Activated naive CD4-positive, alpha-beta T cell (primary cell): ENCODE data around the gene CREB3L1.

Experiments used
- DNase-seq, 4 experiments: peaks; one replicate each; lab custom pipeline; 2025; lab: John Stamatoyannopoulos, UW

CREB3L1 gene

DNA sequence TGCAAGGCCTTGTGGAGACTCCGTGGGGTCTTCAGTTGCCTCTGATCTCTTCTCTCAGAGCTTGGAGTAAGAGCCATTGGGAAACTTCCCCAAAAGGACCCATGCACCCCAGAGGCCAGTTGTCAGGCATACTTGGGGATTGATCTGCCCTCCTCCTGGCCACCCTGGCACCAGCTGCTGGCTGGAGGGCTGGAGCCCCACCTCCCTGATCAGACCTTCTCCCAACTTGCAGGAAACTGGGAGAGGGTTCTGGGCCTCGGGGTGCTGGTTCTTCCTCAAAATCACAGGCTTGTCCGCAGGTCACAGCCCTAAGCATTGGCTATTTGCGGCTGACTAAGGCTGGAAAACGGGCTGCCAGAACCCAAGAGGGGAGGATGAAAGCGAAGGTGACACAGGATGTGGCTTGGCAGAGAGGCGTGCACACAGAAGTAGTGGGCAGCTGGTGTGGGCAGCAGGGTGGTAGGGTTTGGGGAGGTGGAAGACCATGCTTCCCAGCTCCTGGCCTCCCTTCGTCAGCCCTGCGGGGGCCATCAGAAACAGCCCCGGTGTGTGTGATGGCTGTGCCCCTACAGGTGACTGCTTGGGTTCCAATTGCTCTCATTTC, 68.5 kb downstream of the CREB3L1 start:
- DNase-seq: no peak

DNA sequence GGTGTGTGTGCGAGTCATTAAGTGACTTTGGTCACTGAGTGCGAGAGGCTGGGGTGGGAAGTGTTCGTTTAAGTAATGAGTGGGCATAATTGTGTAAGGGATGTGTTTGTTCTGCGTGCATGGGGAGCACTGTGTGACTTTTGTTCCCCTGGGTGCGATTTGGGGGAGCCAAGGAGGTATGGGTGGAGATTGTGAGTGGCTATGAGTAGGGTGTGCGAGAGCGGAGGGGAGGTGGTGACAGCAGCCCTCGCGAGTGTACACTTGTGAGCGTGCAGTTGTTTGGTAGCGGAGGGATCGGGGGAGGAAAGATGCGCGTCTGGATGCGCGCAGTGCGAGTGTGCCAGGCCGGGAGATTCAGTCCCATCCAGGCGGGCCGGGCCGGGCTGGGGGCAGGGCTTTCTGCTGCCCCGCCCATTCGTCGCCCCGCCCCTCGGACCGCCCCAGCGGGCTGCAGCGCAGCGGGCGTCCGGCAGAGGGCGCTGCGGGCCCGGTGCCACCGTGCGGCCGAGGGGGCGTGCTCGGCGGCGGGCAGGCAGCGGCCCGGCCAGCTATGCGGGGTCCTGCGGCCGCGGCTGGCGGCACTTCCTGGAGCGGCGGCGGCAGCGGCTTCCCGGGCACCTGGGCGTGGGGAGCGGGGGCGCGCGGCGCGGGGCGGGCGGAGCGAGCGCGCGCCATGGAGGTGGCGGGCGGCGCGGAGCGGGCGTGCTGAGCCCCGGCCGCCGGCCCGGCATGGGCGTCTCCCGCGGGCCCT, 69.6 kb downstream of the CREB3L1 start, which contains the start of gene DGKZ:
DGKZ (plus strand) TSS at position 578 of the 751 bp plus-strand sequence. CDS start 197 bp downstream, outside the sequence.
- peak; percentile 69 to 90 (median 76) for DNase-seq

DNA sequence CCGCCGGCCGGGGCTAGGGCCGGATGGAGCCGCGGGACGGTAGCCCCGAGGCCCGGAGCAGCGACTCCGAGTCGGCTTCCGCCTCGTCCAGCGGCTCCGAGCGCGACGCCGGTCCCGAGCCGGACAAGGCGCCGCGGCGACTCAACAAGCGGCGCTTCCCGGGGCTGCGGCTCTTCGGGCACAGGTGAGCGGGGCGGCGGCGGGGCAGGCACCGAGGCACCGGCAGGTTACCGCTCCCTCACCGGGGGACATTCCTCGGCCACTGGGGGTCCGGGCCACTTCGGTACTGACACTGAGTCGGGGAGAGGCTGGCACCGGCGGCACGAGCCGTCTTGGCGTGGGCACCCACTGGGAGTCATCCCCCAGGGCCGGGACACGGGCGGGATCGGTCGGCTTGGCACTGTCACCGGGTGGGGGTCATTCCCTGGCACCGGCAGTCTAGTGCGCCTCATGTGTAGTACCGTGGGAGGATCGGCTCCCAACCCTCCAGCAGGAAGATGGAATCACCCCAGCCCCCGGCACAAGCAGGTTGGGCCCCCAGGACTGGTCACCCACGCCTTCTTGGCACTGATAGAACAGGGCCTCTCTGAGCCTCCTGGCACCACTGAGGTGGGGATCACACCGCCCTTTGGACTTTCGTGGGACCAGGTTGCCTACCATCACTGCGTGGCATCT, 70.3 kb downstream of the CREB3L1 start:
- peak in 1 of 4 experiments; percentile 26 for DNase-seq

DNA sequence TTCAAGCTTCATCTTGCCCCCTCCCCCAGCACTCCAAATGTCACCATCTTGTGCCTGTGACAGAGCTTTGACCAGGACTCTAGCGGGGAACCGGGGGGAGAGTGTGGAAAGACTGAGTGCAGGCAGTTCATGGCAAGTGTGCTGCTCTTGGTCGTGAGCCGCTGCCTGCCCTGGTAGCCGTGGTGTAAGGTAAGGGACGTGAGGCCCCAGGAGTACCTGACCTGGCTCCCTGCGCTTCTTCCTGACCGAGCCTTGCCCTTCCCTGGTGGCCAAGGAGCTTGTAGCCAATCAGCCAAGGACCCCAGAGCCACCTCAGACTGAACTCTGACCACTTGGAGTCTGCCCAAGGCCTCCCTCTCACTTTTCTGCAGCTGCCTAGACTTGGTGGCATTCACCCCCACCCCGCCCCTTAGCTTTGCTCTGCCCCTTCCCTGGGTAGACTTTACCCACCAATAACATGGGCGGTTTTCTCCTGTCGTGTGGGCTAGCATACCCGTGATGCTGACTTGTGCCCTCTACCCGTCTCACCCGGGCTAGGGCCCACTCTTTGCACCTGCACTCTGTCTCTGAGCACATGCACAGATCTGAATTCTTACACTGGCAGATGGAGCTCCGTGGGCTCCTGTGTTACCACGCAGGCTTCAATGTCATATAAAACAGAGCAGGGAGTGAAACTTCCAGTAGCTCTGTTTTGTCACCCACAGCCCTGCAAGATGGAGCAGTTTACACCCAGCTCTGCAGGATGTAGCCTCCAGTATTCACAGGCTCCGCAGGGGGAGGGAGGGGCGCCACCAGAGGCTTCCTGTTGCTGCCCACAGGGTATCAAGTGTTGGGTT, 71.3 kb downstream of the CREB3L1 start:
- DNase-seq: peak in 2 of 4 experiments; percentile 40 to 63

DNA sequence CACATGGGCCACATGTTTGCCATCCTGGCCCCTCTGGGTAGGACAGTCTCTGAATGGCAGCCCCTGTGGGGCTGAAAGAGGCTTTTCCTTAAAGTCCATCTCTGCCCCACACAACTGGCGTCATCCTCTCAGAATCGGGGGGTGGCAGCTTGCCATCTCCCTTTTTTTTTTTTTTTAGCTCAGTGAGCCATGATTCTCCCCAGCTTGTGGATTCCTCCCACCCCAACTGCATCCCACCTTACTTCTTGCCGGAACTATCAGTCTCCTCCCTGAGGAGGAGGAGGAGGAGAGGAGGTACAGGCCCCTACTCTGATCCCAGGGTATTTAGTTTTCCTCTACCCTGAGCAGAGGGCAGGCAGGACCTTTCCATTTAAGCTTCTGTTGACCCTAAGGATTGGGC, 73.2 kb downstream of the CREB3L1 start:
- DNase-seq: no peak

DNA sequence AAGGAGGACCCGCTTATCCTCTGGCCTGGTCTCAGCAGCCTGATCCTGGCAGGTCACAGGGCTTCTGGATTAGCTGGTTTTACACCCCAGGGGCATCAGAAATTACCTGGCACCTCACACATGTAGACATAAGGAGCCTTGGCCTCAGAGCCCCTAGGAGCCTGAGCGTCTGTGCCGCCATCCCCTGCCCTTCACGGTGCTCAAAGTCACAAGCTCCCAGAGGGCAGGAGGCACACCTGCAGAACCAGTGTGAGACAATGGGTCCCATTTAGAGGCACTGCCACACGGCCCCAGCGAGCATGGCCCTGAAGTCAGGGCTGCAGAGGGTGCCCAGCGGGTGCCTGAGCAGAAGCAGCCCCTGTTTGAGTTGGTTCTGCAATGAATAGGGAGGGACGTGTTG, 73.7 kb downstream of the CREB3L1 start:
- no peak for DNase-seq

DNA sequence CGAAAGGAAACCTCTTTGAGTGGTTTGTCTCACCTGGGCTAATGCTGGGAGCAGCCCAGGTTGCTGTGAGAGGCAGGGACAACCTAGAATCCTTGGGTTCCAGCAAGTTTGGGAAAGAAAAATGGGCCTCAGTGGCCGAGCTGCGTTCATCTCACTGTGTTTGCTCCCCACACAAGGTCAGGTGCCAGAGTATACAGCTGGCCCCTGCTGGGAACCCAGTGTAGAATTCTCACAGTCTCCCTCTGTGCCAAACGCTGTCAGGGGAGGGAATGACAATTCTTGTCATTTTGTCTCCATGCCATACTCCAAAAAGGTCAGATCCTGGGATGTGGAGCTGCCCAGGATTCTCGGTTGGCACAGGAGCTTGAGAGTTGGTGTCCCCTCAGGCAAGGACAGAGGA, 74.1 kb downstream of the CREB3L1 start:
- DNase-seq: no peak

DNA sequence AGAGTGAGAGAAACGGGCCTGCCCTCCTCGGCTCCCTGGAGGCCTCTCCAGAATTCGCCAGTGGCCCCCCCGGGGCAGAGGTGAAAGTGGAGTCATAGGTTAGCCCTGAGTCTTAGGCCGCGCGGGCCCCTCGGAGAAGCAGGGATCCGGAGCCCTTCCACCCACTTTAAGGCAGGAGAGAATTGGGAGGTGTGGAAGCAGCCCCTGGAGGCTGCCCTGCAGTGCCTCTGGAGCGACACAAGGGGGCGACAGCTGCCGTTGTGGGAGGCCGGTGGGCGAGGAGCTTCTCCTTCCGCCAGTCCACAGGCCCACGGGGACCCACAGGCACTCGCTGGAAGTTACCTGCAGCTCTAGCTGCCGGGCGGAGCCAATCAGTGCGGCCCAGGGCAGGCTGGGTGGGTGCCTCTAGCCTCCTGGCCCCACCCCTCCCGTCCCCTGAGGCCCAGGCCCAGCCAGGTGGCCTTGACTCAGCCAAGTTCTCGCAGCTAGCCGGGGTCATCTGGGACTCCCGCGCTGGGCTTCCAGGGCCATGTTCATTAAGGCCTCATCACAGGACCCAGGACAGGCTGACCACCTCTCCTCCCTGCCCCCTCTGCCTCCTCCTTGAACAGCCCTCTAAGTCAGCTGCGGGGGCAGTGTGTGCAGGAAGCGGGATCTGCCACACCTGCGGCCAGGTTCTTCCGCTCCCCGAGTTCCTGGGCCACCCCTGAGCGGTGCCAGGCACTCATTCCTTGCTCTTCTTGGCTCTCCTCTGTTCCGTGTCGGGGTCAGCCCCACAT, 74.8 kb downstream of the CREB3L1 start:
- DNase-seq: peak; percentile 47 to 69 (median 53)

DNA sequence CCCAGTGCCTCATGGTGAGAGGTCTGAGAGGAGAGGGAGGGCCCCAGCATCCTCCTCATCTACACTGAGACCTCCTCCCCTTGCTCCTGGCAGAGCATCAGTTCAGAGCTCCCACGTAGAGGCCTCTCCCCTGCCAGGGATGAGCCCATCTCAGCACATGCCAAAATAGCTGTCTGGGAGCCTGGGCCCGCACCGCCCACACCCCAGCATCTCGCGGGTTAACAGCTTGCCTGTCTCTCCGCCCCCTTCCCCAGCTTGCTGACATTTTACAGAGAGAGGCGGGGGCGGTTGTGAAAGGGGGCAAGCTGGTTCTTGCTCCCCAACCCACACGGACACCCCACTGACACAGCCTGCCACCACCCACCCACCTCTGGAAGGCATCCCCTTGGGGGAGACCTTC, 76.2 kb downstream of the CREB3L1 start:
- DNase-seq: peak in 2 of 4 experiments; percentile 12

DNA sequence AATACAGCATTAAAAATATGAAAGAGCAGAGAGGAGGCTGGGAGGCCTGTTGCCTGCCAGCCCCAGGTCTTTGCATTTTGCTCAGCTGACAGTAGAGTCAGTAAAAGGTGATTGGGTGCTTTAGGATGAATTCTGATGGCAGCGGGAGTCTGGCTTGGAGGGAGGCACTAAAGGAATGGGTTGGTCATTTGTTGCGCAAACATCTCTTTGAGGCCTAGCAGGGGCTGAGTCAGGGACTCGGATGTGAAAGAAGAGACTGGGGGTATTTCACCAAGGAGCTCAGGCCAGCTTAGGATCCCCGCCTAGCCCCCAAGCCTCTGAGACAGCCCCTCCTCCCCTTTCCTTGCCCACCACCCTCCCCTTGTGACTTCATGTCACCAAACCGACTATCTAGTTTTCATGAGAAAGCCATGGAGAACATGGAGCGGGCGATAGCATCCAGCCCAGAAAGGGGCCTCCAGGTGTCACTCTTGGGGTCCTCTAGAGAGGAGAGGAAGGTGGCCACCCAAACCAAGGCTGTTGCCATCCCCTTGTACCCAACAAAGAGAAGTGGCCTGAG, 79.5 kb downstream of the CREB3L1 start:
- no peak for DNase-seq

DNA sequence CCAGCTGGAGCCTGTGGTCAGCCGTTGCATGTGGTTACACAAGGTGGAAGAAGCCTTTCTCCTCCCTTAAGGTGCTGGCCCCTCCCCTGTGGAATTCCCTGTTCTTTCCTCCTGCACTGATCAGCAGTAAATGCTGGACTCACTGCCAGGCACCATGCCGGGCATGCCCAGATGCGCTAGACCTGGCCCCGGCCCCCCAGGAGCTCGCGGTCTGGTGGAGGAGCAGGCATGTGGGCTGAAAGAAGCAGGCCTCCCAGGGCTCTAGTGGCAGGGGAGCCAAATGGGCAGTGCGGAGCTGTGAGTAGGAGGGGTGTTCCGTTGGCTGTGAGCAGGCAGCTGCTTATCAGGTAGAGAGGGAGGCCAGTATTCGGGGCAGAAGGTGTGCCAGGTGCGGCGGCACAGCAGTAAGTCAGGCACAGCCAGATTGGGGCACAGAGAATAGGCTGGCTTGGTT, 80.0 kb downstream of the CREB3L1 start:
- DNase-seq: no peak

DNA sequence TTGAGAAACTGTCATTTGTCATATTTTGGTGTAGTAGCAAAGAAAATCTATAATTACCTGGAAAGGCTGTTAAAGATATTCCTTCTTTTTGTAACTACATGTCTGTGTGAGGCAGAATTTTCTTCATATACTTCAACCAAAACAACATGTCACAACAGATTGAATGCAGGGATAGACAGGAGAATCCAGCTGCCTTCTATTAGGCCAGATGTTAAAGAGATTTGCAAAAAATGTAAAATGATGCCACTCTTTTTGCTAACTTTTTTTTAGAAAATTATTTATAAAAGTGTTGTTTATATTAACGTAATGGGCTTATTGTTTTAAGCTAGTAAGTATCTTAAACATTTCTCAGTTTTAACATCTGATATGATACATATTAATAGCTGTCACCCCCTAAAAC, 82.5 kb downstream of the CREB3L1 start:
- no peak for DNase-seq

DNA sequence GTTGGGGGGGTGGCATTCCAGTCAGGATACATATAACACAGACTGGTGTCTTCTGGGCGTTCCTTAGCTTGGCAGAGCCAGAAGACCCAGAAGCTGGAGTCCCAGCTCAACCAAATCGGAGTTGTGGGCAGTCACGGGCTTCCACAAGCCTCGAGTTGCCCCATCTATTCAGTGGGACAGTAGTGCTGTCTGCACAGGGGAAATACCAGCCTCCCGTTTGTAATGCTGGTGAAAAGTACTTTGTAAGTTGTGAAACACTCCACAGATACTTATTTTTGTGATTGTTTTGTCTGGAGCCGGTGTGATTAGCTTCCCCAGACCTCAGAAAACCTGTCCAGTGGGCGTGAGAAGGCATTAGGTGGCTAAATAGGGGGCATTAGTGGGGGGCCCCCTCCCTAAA, 83.4 kb downstream of the CREB3L1 start:
- no peak for DNase-seq

DNA sequence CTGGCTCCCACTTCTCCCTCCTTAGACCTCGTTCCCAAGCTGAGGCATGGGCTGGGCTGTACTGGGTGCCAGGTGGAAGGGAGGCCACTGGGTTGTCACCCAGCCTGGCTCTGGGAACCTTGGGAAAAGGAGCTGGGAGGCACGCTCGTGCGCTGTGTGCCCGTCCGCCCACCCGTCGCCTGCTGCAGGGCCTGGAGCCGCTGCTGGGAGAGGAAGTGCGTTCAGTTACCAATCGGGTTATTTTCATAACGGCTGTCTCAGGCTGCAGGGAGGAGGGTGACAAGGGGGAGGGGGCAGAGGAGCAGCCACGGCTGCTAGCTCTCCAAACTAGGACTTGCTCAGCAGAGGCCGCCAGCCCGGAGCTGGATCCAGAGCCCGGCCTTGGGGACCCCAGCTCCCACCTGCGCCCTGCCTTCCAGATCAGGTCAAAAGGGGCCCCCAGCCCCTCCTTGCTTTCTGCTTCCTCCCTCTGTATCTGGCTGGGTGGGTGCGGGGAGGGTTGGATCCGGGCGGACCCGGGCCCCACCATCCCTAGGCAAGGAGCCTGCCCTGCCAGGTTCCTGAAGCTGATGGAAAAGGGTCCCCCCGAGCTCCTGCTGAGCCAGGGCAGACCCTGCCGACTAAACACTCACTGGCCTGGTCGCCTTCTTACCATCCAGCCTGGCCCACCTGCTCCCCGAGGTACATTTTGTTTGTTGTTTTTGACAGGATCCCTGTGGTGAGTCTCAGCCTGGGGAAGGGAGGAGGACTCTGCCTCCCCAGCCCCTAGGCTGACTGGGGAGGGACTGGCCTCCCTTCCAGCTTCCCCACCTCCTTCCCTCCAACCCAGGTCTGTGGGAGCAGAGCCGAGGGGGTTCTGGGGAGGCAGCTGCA, 84.1 kb downstream of the CREB3L1 start:
- DNase-seq: peak in 2 of 4 experiments; percentile 43 to 56

DNA sequence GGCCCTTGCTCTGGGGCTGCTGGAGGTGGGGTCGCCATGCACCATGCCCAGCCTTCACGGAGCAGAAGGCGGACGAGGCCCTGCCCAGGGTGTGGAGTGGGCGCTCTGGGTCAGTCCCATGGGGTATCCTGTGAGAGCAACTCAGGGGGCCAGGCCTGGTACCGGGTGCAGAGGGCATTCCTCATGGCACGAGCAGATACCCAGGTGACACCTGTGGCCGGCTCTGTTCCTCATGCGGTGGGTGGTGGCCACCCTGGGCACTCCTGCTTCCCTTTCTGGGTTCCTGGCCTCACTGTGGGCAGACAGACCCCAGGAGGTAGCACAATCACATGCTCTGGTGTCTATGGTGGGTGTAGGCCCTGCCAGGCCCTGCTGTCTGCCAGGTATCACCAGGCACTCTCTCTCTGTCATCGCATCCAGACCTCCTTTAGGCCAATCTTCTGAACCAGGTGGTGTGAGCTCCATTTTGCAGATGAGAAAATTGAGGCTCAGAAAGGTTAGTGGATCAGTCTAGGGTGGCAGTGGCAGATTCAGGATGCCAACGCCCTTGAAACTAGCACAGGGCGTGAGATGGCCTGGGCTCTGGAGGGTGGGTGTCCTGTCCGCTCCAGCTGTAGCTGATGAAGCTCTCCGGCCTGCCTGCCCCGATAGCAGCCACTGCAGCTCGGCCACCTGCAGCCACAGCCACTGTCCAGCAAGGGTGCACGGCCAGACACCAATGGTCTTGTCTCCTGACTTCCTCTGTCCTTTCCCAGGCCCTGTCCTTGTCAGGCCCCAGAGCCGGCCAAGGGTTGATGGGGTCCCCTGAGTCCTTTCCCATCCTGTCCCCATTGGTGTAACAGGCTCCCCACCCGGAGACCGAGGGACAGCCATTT, 84.9 kb downstream of the CREB3L1 start:
- no peak for DNase-seq

DNA sequence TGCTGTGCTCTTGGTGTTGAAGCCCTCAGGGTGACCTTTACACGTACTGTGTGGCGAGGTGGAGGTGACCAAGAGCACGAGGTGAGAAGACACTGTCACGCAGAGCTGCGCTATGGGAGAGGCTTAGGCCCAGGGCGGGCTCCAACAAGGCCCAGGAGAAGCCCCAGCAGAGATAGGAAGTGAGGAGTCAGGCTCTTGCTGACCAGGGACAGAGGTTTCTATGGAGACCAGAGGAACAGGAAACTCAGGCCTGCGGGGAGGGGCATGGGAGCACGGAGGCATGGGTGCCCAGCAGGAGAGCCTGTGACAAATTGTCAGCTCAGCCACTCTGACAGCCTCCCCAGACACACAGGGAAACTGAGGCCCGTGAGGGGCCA, 85.6 kb downstream of the CREB3L1 start:
- no peak for DNase-seq

DNA sequence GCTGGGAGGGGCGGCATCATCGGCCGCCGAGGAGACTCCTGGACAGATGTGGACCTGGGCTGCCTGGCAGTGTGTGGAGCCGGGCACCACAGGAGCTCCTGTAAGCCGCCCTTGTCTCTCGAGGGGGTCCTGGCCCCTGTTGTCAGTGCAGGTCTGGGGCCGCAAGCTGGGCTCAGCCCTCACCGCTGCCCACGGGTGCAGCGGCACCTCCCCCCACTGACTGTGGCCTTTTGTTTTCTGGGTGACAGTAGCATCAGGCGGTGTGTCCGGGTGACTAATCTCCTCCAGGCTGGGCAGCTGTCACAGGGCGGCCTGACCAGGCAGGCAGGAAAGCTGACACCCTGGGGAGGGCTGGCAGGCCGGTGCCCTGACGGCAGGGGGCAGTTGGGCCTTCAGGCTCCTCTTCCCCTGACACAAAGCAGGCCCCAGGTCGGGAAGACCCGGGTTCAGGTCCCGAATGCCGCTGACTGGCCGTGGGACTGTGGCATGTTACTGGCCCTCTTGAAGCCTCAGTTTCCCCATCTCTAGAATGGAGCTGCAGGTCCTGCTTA, 86.1 kb downstream of the CREB3L1 start:
- no peak for DNase-seq

DNA sequence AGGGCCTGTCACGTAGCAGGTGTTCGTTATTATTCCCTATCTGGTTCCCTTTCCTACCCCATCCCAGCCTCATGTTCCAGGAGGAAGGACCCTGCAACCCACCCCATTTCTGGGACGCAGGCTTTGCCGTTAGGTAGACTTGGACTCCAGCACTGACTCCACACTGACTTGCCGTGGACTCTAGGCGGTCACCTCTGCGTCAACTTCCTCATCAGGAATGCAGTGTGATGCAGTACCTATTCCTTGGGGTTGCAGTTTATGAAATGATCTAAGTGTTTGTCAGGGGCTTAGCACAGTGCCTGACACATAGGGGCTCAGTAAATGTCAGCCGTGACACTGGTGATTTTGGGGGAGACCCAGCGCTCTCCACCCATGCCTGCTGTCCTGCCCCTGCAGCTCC, 86.6 kb downstream of the CREB3L1 start:
- DNase-seq: no peak

DNA sequence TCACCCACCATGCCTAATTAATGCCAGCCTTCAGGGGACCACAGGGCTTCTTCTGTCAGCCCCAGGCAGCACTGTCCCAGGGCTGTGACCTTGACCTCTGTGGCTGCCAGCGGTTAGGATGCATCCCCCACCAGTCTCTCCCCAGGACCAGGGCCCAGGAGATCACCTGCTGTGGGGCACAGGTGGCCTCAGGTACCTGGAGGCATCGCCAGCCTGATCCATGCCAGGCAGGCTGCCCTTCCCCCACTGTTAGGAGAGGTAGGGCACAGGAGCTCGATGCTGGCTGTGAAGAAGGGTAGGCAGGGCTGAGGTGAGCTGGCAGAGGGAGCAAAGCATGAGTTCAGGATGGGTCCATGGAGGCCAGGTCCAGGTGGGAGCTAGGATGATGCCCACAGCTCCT, 87.3 kb downstream of the CREB3L1 start:
- DNase-seq: no peak
